Jurkat, Clone E6-1 (cell line): Measurements from ENCODE around the gene ROR2.
"Not testable (repeated sequence)": the region's sequence is repeated elsewhere in the genome, so short reads cannot be mapped to it uniquely, and the experiment has no call there.

ENCODE experiments used
- DNase-seq: peaks from one replicate; pipeline ENCODE4 v3.0.0-alpha.2; 2011; ENCODE audit warnings: low read depth, low spot score
- H3K4me3 ChIP-seq: 2 replicates; pipeline ENCODE4 v1.5.1; 2011; ENCODE audit warnings: mild to moderate bottlenecking, low read length, control low read depth, moderate library complexity

ROR2 gene

GRCh38 chr9:91933556-91934352, 16.3 kb downstream of the ROR2 start:
- no peak overlapping the region for H3K4me3 ChIP-seq
- DNase-seq: no peak

GRCh38 chr9:91930475-91930874, 19.6 kb downstream of the ROR2 start:
- no peak for DNase-seq
- H3K4me3 ChIP-seq: no peak overlapping the region

- H3K4me3 ChIP-seq: no peak overlapping the region
- DNase-seq: no peak
These were observed 20.7 kb downstream of the ROR2 start for GRCh38 chr9:91929331-91929730.

- no peak overlapping the region for H3K4me3 ChIP-seq
- DNase-seq: no peak
These were observed 22.0 kb downstream of the ROR2 start for GRCh38 chr9:91927922-91928510.

GRCh38 chr9:91924090-91924489, 25.9 kb downstream of the ROR2 start:
- DNase-seq: no peak
- no peak overlapping the region for H3K4me3 ChIP-seq

GRCh38 chr9:91923145-91923544, 26.9 kb downstream of the ROR2 start:
- no peak for DNase-seq
- H3K4me3 ChIP-seq: no peak overlapping the region

- H3K4me3 ChIP-seq: no peak overlapping the region
- DNase-seq: no peak
These were observed 28.7 kb downstream of the ROR2 start for GRCh38 chr9:91921371-91921770.

- no peak overlapping the region for H3K4me3 ChIP-seq
- no peak for DNase-seq
These were observed 29.2 kb downstream of the ROR2 start for GRCh38 chr9:91920630-91921350.

- no peak overlapping the region for H3K4me3 ChIP-seq
- no peak for DNase-seq
These were observed 30.4 kb downstream of the ROR2 start for GRCh38 chr9:91919621-91920020.

- no peak for DNase-seq
- no peak overlapping the region for H3K4me3 ChIP-seq
These were observed 32.6 kb downstream of the ROR2 start for GRCh38 chr9:91917436-91917835.

- no peak for DNase-seq
- H3K4me3 ChIP-seq: no peak overlapping the region
These were observed 34.3 kb downstream of the ROR2 start for GRCh38 chr9:91915524-91916263.

GRCh38 chr9:91914937-91915336, 35.1 kb downstream of the ROR2 start:
- DNase-seq: no peak

GRCh38 chr9:91914404-91914803, 35.6 kb downstream of the ROR2 start:
- H3K4me3 ChIP-seq: no peak overlapping the region
- DNase-seq: no peak

More at GRCh38 chr9:91914937-91915336, 35.1 kb downstream of the ROR2 start:
- H3K4me3 ChIP-seq: no peak overlapping the region

GRCh38 chr9:91913986-91914385, 36.0 kb downstream of the ROR2 start:
- no peak overlapping the region for H3K4me3 ChIP-seq
- DNase-seq: no peak

GRCh38 chr9:91913096-91913495, 36.9 kb downstream of the ROR2 start:
- DNase-seq: no peak
- no peak overlapping the region for H3K4me3 ChIP-seq

- no peak for DNase-seq
- no peak overlapping the region for H3K4me3 ChIP-seq
These were observed 38.4 kb downstream of the ROR2 start for GRCh38 chr9:91911657-91912056.

- H3K4me3 ChIP-seq, DNase-seq: not testable (repeated sequence)
These were observed 40.8 kb downstream of the ROR2 start for GRCh38 chr9:91909256-91909655.

- DNase-seq: no peak
- H3K4me3 ChIP-seq: no peak overlapping the region
These were observed 41.3 kb downstream of the ROR2 start for GRCh38 chr9:91908746-91909145.

GRCh38 chr9:91908293-91908623, 41.8 kb downstream of the ROR2 start:
- no peak for DNase-seq
- H3K4me3 ChIP-seq: no peak overlapping the region
